Prostate gland (tissue), 2 donors: Measurements from ENCODE around the gene ACSS3.

Experiments
- CTCF ChIP-seq, 4 experiments: fragments of 200-600 bp in 2 of 4; fragments of 450-650 bp in 2 of 4; sonication (generic) in 2 of 4; IDR thresholded peaks; 1 replicate in 3 of 4; 2 replicates in 1 of 4; pipeline ENCODE4 v1.5.1; 2016 to 2019; ENCODE audit warnings: antibody characterized with exemption in 4 of 4, mild to moderate bottlenecking in 2 of 4, moderate library complexity in 2 of 4
- POLR2A ChIP-seq: fragments of 450-650 bp; IDR thresholded peaks from one replicate; pipeline ENCODE4 v1.6.1; 2016; ENCODE audit warnings: antibody characterized with exemption, mild to moderate bottlenecking

- TF ChIP-seq CTCF (IDR thresholded peaks at IDR 0.05) (no peak), POLR2A (no peak)
Measured at GRCh38 chr12:81231574-81232368, 153.9 kb downstream of the ACSS3 start.
